DOHH2 (cell line): Measurements from ENCODE around the gene LBX1.

Source experiments
- CTCF ChIP-seq: fragments of 200-600 bp; sonication (generic); IDR thresholded peaks from one replicate; pipeline ENCODE4 v1.5.1; 2014; ENCODE audit warnings: antibody characterized with exemption, mild to moderate bottlenecking, low read depth, low read length; ENCODE audit not compliant: poor library complexity, severe bottlenecking
- EZH2phosphoT487 ChIP-seq: fragments of 200-600 bp; sonication (generic); IDR thresholded peaks from 2 replicates; pipeline ENCODE4 v1.6.1; 2017; ENCODE audit warnings: borderline replicate concordance, mild to moderate bottlenecking, antibody characterized with exemption, low read length, moderate library complexity, mixed read lengths

GRCh38 chr10:101224910-101225823 lies 4.1 kb downstream of the LBX1 start:
- TF ChIP-seq CTCF (no peak), EZH2phosphoT487 (no peak)
